Ovary (tissue), 9 donors: Measurements from ENCODE around the gene FKBP14. TPM values are rescaled to one million over a fixed set of nuclear protein-coding genes. Genes with fewer than 3 reads are reported as not detected.

Source experiments
- DNase-seq, 5 donors: peaks; one replicate each; pipeline ENCODE4 v3.0.0-alpha.2; 2019 to 2020
- H3K27ac ChIP-seq, 2 donors: fragments of 200-600 bp; one replicate each; pipeline versions ENCODE4 v1.5.1 to v1.8.0; 2019 to 2022
- H3K27me3 ChIP-seq: fragments of 200-600 bp; one replicate; pipeline ENCODE4 v1.8.0; 2022
- H3K36me3 ChIP-seq: fragments of 200-600 bp; sonication (generic); one replicate; pipeline ENCODE4 v1.5.1; 2019
- H3K4me1 ChIP-seq: one replicate; pipeline ENCODE4 v1.8.1; 2013; ENCODE audit warnings: mild to moderate bottlenecking, moderate library complexity; ENCODE audit not compliant: insufficient read depth
- H3K4me3 ChIP-seq: fragments of 200-600 bp; sonication (generic); one replicate; pipeline ENCODE4 v1.5.1; 2017
- H3K9me3 ChIP-seq, 2 donors: fragments of 200-600 bp in 1 of 2; sonication (generic) in 1 of 2; one replicate each; pipeline versions ENCODE4 v1.5.1 to v1.8.1; 2013 to 2019; ENCODE audit warnings: mild to moderate bottlenecking in 1 of 2, moderate library complexity in 1 of 2
- CTCF ChIP-seq, 3 donors: fragments of 450-650 bp in 2 of 3; fragments of 200-600 bp in 1 of 3; IDR thresholded peaks; one replicate each; pipeline versions ENCODE4 v1.5.1 to v1.8.0; 2016 to 2022; ENCODE audit warnings: antibody characterized with exemption in 3 of 3, mild to moderate bottlenecking in 1 of 3
- EP300 ChIP-seq: sonication (generic); formaldehyde crosslinking; IDR thresholded peaks from one replicate; pipeline ENCODE4 v1.6.1; 2017; ENCODE audit warnings: antibody characterized with exemption
- POLR2A ChIP-seq: fragments of 450-650 bp; IDR thresholded peaks from one replicate; pipeline ENCODE4 v1.6.1; 2017; ENCODE audit warnings: antibody characterized with exemption, mild to moderate bottlenecking, moderate library complexity
- WGBS, 3 donors: extraction: QIAGEN DNeasy Blood & Tissue Kit in 1 of 3; methylation state at CpG; one replicate each; pipeline versions ENCODE4 v1.1.5 to v1.1.7; 2013 to 2017; 5-methylcytosine and 5-hydroxymethylcytosine counted together
- intact Hi-C, 4 donors: fragments of 100-400 bp; cut with DNase I; formaldehyde crosslinking; loops; one replicate each; pipeline versions ENCODE4 v1.11.0 to v1.15.1; 2022 to 2023
- polyA plus RNA-seq, 2 donors: library from polyadenylated mRNA; stranded (reverse); fragments of 200-250 nt in 1 of 2; fragments of 350-450 nt in 1 of 2; fragmentation: Illumina TruSeq in 1 of 2; extraction: RNeasy Lipid Tissue Mini Kit (QIAGEN cat#74804) in 1 of 2; gene quantifications; one replicate each; pipeline ENCODE4 v1.2.3, GENCODE V29; 2013 to 2014
- total RNA-seq, 7 donors: library from RNA; depleted of rRNA in 2 of 7; stranded (reverse); fragments of >200 nt in 2 of 7; fragmentation: NEBNext Ultra II Directional in 3 of 7; extraction: Animal tissue kit (Norgen Biotek cat#: 25700) in 3 of 7; gene quantifications; one replicate each; pipeline versions ENCODE4 v1.1.0 to v1.2.4, GENCODE V29; 2016 to 2023
- donor health status: DM: no; HTN: no; CAD: no; lungs with moderate emphysema.
- donor health status: DM: no; HTN: no; CAD: no.
- donor health status: Bipolar disorder and iron deficiency.
- donor health status: DM: yes; HTN: yes; CAD: no.
- donor health status: DM: no; HTN: no; CAD: no.
- donor health status: DM: yes; HTN: yes; CAD: no.

The FKBP14 gene
- total and polyA plus RNA-seq, 9 donors: 3.4 to 19.6 (median 13.5) TPM

GRCh38 chr7:29995652-29996051 is 30.9 kb downstream of the FKBP14 start:
- TF ChIP-seq POLR2A: no peak
- H3K9me3 ChIP-seq: no peaks in the 10 kb centered on the region
- no peaks in the 10 kb centered on the region for H3K4me1 ChIP-seq
- H3K4me3 ChIP-seq: no peak overlapping the region
- no peaks in the 10 kb centered on the region for H3K27me3 ChIP-seq
- no peaks in the 10 kb centered on the region for H3K36me3 ChIP-seq
- no peak overlapping the region for H3K27ac ChIP-seq
- intact Hi-C loops: no loop called here
- no peak for DNase-seq

GRCh38 chr7:29993140-29993539 is 33.4 kb downstream of the FKBP14 start:
- Histone ChIP-seq H3K4me1 (peaks cover 1% of the 10 kb centered on the region), H3K9me3 (no peaks in the 10 kb centered on the region), H3K27me3 (no peaks in the 10 kb centered on the region), H3K27ac (no peak overlapping the region), H3K4me3 (no peak overlapping the region), H3K36me3 (no peaks in the 10 kb centered on the region)
- 88 to 94% (median 93%) methylated on average over 4 of the region's 4 CpGs for WGBS, 3 donors
- TF ChIP-seq CTCF (IDR thresholded peaks at IDR 0.05): no peak
- TF ChIP-seq EP300: no peak
- TF ChIP-seq POLR2A: no peak
- intact Hi-C loops: no loop called here
- DNase-seq: no peak

GRCh38 chr7:29991937-29992336 is 34.6 kb downstream of the FKBP14 start:
- intact Hi-C loops: no loop called here
- TF ChIP-seq EP300: no peak
- no peak for TF ChIP-seq POLR2A
- TF ChIP-seq CTCF (IDR thresholded peaks at IDR 0.05): no peak
- Histone ChIP-seq H3K36me3 (no peaks in the 10 kb centered on the region), H3K27me3 (no peaks in the 10 kb centered on the region), H3K4me3 (no peak overlapping the region), H3K27ac (no peak overlapping the region), H3K4me1 (peaks cover 7% of the 10 kb centered on the region), H3K9me3 (no peaks in the 10 kb centered on the region)
- 95 to 100% (median 96%) methylated on average over 5 of the region's 5 CpGs for WGBS, 3 donors
- DNase-seq: no peak

GRCh38 chr7:29990931-29991330 is 35.6 kb downstream of the FKBP14 start:
- Histone ChIP-seq H3K27ac (no peak overlapping the region), H3K36me3 (no peaks in the 10 kb centered on the region), H3K27me3 (no peaks in the 10 kb centered on the region), H3K4me1 (peaks cover 9% of the 10 kb centered on the region), H3K9me3 (no peaks in the 10 kb centered on the region), H3K4me3 (no peak overlapping the region)
- no peak for DNase-seq
- 80 to 87% (median 85%) methylated on average over 4 of the region's 4 CpGs for WGBS, 3 donors
- intact Hi-C loops: no loop called here
- TF ChIP-seq EP300: no peak

DNA sequence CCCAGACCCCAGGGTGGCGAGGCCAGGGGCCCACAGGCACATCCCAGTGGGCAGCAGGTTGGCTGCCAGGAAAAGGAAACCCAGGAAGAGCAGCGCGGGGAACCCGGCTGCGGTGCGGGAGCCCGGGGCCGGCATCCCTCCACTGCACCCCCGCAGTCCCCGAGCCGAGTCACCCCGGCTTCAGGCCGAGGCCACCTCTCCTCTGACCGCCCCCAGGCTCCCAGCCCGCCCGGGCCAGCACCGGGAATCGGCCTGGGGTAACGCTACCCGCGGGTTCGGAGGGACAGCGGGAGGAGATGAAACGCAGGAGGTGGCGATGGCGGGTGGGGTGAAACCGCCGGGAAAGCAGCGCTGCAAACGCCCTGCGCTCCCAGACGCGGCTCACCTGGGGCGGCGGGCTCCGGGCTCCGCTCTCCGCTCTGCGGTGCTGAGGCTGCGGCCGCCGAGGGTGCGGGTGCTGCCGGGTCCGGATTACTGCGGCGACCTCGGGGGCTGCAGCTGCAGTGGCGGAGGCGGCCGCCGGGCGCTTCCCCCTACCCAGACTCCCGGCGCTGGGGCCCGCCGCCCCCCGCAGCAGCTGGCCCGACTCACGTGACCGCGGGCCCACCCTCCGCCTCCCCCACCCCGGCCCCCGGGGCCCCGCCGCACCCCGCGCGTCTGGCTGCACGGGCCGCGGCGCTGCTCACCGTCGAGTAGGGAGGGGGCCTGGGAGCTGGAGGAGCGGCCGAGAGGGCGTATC is 37.1 kb downstream of the FKBP14 start, which contains the start of gene SCRN1:
Gene SCRN1, minus strand, starts transcription at position 545 of the 739 bp plus-strand sequence. CDS start 20,734 bp downstream, outside the sequence.
- peak; percentile 66 to 76 (median 73) for DNase-seq
- Histone ChIP-seq H3K27ac (peak within 1 kb of the TSS; percentile 86 to 89), H3K9me3 (no peaks in the 10 kb centered on the region), H3K4me3 (peak within 1 kb of the TSS; percentile 65), H3K4me1 (peaks cover 9% of the 10 kb centered on the region), H3K27me3 (no peaks in the 10 kb centered on the region), H3K36me3 (no peaks in the 10 kb centered on the region)
- TF ChIP-seq POLR2A: no peak
- TF ChIP-seq CTCF (IDR thresholded peaks at IDR 0.05): peak in 1 of 3 donors; percentile 18
- WGBS, 3 donors: 0 to 2% (median 1%) methylated on average over 23 to 79 of the region's 79 CpGs
- intact Hi-C loops: no loop called here
